Body of pancreas (tissue), 4 donors: Measurements from ENCODE around the gene ADAM21.
A peak's percentile ranks its signal among the peaks of the same experiment; 100 is the strongest.
"Not testable (repeated sequence)": the region's sequence is repeated elsewhere in the genome, so short reads cannot be mapped to it uniquely, and the experiment has no call there.

ENCODE experiments used
- CTCF ChIP-seq, 7 experiments: fragments of 450-650 bp in 4 of 7; fragments of 200-600 bp in 3 of 7; sonication (generic) in 3 of 7; IDR thresholded peaks; one replicate each; pipeline ENCODE4 v1.5.1; 2016 to 2019; ENCODE audit warnings: antibody characterized with exemption in 7 of 7
- POLR2A ChIP-seq, 3 donors: fragments of 450-650 bp; IDR thresholded peaks; one replicate each; pipeline ENCODE4 v1.6.1; 2016; ENCODE audit warnings: antibody characterized with exemption in 3 of 3, mild to moderate bottlenecking in 2 of 3

- TF ChIP-seq CTCF (IDR thresholded peaks at IDR 0.05) = peak in 1 of 7 experiments; percentile 6
- TF ChIP-seq POLR2A (IDR thresholded peaks at IDR 0.05) = not testable (repeated sequence)
Observed at GRCh38 chr14:70403335-70403734, 48.6 kb upstream of the ADAM21 start.
